ENCODE results near the gene KDM3A. TPM values are rescaled to one million over a fixed set of nuclear protein-coding genes. Genes with fewer than 3 reads are reported as not detected.

The KDM3A gene
- total and polyA plus RNA-seq, 2 of the 8 experiments (the other 6 are each of a cell fraction or from before 2014, with no cell fraction given), result 15.8 to 29.2 TPM

DNA sequence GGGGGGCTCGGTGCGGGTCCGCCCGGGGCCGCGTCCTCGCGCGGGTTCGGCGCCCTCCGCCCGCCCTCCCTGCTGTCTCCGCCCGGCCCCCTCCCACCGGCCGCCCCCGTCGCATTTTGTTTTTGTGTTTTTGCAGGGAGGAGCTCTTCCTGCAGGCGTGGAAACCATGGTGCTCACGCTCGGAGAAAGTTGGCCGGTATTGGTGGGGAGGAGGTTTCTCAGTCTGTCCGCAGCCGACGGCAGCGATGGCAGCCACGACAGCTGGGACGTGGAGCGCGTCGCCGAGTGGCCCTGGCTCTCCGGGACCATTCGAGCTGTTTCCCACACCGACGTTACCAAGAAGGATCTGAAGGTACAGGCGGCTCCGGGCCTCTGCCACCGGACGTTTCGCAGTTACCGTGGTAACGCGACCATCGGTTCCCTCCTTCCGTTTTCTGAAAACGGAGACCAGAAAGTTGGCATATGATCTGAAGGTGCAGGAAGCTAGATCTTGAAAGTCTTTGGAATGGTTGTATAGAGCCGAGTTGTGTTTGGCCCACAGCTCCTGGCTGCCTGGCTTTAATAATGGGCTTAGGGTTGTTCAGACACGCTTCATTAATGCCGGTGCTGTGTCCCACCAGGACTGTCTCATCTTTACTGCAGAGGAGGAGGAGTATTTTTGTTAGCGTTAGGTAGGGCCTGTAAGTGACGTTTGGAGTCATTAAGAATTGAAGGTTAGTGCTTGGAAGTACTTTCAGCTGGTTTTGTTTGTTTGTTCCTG is 891 bp downstream of the KDM3A start:
- peak overlapping the region; percentile 37; the same call in 1 of the 2 replicates for H2AFZ ChIP-seq (ENCODE audit: low read length)

More for the DNA sequence above, 891 bp downstream of the KDM3A start:
- no peak overlapping the region for H2BK15ac ChIP-seq (ENCODE audit: low read length)
- no peak overlapping the region for H2AK5ac ChIP-seq (ENCODE audit: low read depth, low read length)
- H3K9me3 ChIP-seq (ENCODE audit: insufficient read depth in 2 of 2, low read depth in 1 of 2, low read length in 1 of 2), result peaks cover 7 to 21% of the 10 kb centered on the region in 2 experiments
- H2BK120ac ChIP-seq (replicated peaks; ENCODE audit: low read depth, low read length), result no peak overlapping the region
- no peak overlapping the region for H3K4ac ChIP-seq (replicated peaks; ENCODE audit: insufficient read length, low read depth, low read length)
- H4K8ac ChIP-seq (ENCODE audit: extremely low read depth, insufficient read depth, low read length), result peak overlapping the region; percentile 3; the same call in 1 of the 2 replicates
- H3K79me1 ChIP-seq (ENCODE audit: low read depth, low read length), result peaks cover 7% of the 10 kb centered on the region
- peak overlapping the region; percentile 65; the same call in 1 of the 2 replicates for H3K18ac ChIP-seq (ENCODE audit: extremely low read depth, low read length)
- H3K27me3 ChIP-seq (replicated peaks in 1 of 4; ENCODE audit: control insufficient read depth in 3 of 4, extremely low read depth in 1 of 4, insufficient read depth in 3 of 4, low read length in 3 of 4), result no peaks in the 10 kb centered on the region; a peak in 2 of 7 replicates
- peaks cover 4 to 9% of the 10 kb centered on the region in 2 experiments for H4K20me1 ChIP-seq (replicated peaks in 1 of 2; ENCODE audit: control insufficient read depth in 1 of 2, insufficient read depth in 2 of 2, low read length in 2 of 2)
- H3K56ac ChIP-seq (replicated peaks; ENCODE audit: insufficient read length, low read depth, low read length), result no peak overlapping the region
- no peak overlapping the region; the same call in 1 of the 2 replicates for H2BK5ac ChIP-seq (ENCODE audit: low read depth, low read length)
- peaks cover 7% of the 10 kb centered on the region; the same call in 1 of the 2 replicates for H3K23me2 ChIP-seq (ENCODE audit: low read depth, low read length)
- peaks cover 3 to 45% of the 10 kb centered on the region in 2 experiments; a peak in 3 of 4 replicates for H3K79me2 ChIP-seq (ENCODE audit: control insufficient read depth in 1 of 2, insufficient read depth in 2 of 2, low read length in 2 of 2)
- H3K9ac ChIP-seq (replicated peaks in 1 of 4; ENCODE audit: extremely low read depth in 1 of 4, low read depth in 3 of 4, low read length in 3 of 4), result peak overlapping the region in 3 of 4 experiments; percentile 3 to 81 (median 30); a peak in 6 of 7 replicates
- no peak overlapping the region for H3K23ac ChIP-seq (ENCODE audit: insufficient read length)
- DNase-seq (ENCODE audit: low read depth in 1 of 2, low spot score in 2 of 2) (peak in 1 of 2 experiments; percentile 51), FAIRE-seq (peak; percentile 19)
- peaks cover 0 to 5% (median 0%) of the 10 kb centered on the region in 4 experiments; a peak in 1 of 7 replicates for H3K4me1 ChIP-seq (replicated peaks in 1 of 4; ENCODE audit: control insufficient read depth in 3 of 4, insufficient read depth in 4 of 4, low read length in 3 of 4)
- WGBS, 2 experiments (ENCODE audit: extremely low coverage in 1 of 2, insufficient coverage in 1 of 2, insufficient read length in 1 of 2, insufficient replicate concordance in 2 of 2, low coverage in 1 of 2, low lambda C conversion rate in 2 of 2, missing lambda C conversion rate in 1 of 2), result 5% methylated on average over 35 of the region's 53 CpGs; no CpG with 5 or more reads in 1 of the 2 experiments
- H3K4me2 ChIP-seq (ENCODE audit: insufficient read depth in 1 of 2, low read depth in 2 of 2, low read length in 2 of 2), result peak overlapping the region; percentile 96 to 100
- peak overlapping the region; percentile 67 to 90 (median 76) for H3K4me3 ChIP-seq (ENCODE audit: extremely low read depth in 1 of 4, insufficient read depth in 2 of 4, low read depth in 3 of 4, low read length in 4 of 4)
- H4K5ac ChIP-seq (ENCODE audit: insufficient read length, low read depth, low read length), result no peak overlapping the region
- TF ChIP-seq POLR2AphosphoS5 (IDR thresholded peaks at IDR 0.05; ENCODE audit: low read depth, low read length) (0 out of 2 replicates have a peak, but pooled peaks have one; percentile 34), GABPA (IDR thresholded peaks at IDR 0.05; ENCODE audit: borderline replicate concordance, insufficient read depth, low read length) (no peak), JUND (IDR thresholded peaks at IDR 0.05; ENCODE audit: low read length) (no peak), BRCA1 (IDR thresholded peaks at IDR 0.05; ENCODE audit: low read depth, low read length) (no peak), SIX5 (IDR thresholded peaks at IDR 0.05; ENCODE audit: low read depth, low read length) (no peak), KDM4A (IDR thresholded peaks at IDR 0.05; ENCODE audit: low read depth, low read length, severe bottlenecking) (peak; percentile 6), SIN3A (conservative IDR thresholded peaks at IDR 0.05 in 1 of 2, IDR thresholded peaks at IDR 0.05 in 1 of 2; ENCODE audit: low read depth in 1 of 2, low read length in 2 of 2) (peak; percentile 33 to 86; a peak in 2 of 4 replicates), SIRT6 (IDR thresholded peaks at IDR 0.05; ENCODE audit: low read length) (no peak), ASH2L (IDR thresholded peaks at IDR 0.05; ENCODE audit: low read length) (peak; percentile 52), SAP30 (IDR thresholded peaks at IDR 0.05; ENCODE audit: insufficient read depth, insufficient replicate concordance, low read length) (peak; percentile 60)
- H2BK20ac ChIP-seq (ENCODE audit: low read length), result no peak overlapping the region
- no peak overlapping the region for H3K14ac ChIP-seq (ENCODE audit: insufficient read length)
- H2BK12ac ChIP-seq (ENCODE audit: low read depth, low read length), result no peak overlapping the region
- H4K91ac ChIP-seq (replicated peaks; ENCODE audit: insufficient read length, low read length), result no peak overlapping the region
- CTCF ChIA-PET (ENCODE audit: partially characterized antibody), result interaction anchor here (1.1 to 1.4 kb wide), 3 partner anchors 25 to 221 kb away, joined by 3 to 6 read pairs (median 3); no protein-coding TSS in a partner anchor
- H3K27ac ChIP-seq (ENCODE audit: low read depth, low read length), result 0 out of 2 replicates have a peak overlapping the region, but pooled peaks have one; percentile 27
- peaks cover 0 to 15% (median 2%) of the 10 kb centered on the region in 4 experiments; a peak in 2 of 8 replicates for H3K36me3 ChIP-seq (ENCODE audit: control insufficient read depth in 2 of 4, insufficient read depth in 4 of 4, low read length in 3 of 4)
- POLR2A ChIA-PET (ENCODE audit: partially characterized antibody), result interaction anchor here (0.7 to 2.4 kb wide), 12 partner anchors 7 to 615 kb away, joined by 3 to 8 read pairs (median 3); partner anchors contain the start of genes MRPL35, POLR1A, PTCD3 and REEP1
